Skeletal muscle tissue (tissue), 4 donors: ENCODE measurements around the gene KLHL42. TPM values are rescaled to one million over a fixed set of nuclear protein-coding genes. Genes with fewer than 3 reads are reported as not detected.
"Not testable (repeated sequence)": the region's sequence is repeated elsewhere in the genome, so short reads cannot be mapped to it uniquely, and the experiment has no call there.

ENCODE experiments used
- H3K27ac ChIP-seq: one replicate; pipeline ENCODE4 v1.7.0; 2013; ENCODE audit warnings: mild to moderate bottlenecking, low read depth, low read length, inconsistent platforms
- H3K27me3 ChIP-seq, 3 donors: one replicate each; pipeline ENCODE4 v1.7.0; 2013; ENCODE audit warnings: low read length in 3 of 3; ENCODE audit not compliant: control insufficient read depth in 3 of 3, insufficient read depth in 3 of 3
- H3K36me3 ChIP-seq, 3 donors: one replicate each; pipeline ENCODE4 v1.7.0; 2013; ENCODE audit warnings: low read length in 3 of 3; ENCODE audit not compliant: control insufficient read depth in 3 of 3, insufficient read depth in 3 of 3
- H3K4me1 ChIP-seq, 3 donors: one replicate each; pipeline ENCODE4 v1.7.0; 2013; ENCODE audit warnings: low read length in 3 of 3, mild to moderate bottlenecking in 3 of 3; ENCODE audit not compliant: control insufficient read depth in 3 of 3, insufficient read depth in 3 of 3
- H3K4me3 ChIP-seq, 3 donors: one replicate each; pipeline ENCODE4 v1.7.0; 2013; ENCODE audit warnings: low read length in 3 of 3
- H3K9ac ChIP-seq, 3 donors: one replicate each; pipeline ENCODE4 v1.7.0; 2013; ENCODE audit warnings: low read length in 3 of 3, mild to moderate bottlenecking in 3 of 3, moderate library complexity in 2 of 3, low read depth in 1 of 3
- H3K9me3 ChIP-seq, 3 donors: one replicate each; pipeline ENCODE4 v1.7.0; 2013; ENCODE audit warnings: low read length in 3 of 3; ENCODE audit not compliant: control insufficient read depth in 3 of 3
- total RNA-seq: library from RNA; depleted of rRNA; stranded (reverse); fragments of >200 nt; gene quantifications from one replicate; pipeline ENCODE4 v1.2.3, GENCODE V29; 2014
- donor health status: Osteomylitis.

The KLHL42 gene, protein sequence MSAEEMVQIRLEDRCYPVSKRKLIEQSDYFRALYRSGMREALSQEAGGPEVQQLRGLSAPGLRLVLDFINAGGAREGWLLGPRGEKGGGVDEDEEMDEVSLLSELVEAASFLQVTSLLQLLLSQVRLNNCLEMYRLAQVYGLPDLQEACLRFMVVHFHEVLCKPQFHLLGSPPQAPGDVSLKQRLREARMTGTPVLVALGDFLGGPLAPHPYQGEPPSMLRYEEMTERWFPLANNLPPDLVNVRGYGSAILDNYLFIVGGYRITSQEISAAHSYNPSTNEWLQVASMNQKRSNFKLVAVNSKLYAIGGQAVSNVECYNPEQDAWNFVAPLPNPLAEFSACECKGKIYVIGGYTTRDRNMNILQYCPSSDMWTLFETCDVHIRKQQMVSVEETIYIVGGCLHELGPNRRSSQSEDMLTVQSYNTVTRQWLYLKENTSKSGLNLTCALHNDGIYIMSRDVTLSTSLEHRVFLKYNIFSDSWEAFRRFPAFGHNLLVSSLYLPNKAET
- total RNA-seq = 13.6 TPM

DNA sequence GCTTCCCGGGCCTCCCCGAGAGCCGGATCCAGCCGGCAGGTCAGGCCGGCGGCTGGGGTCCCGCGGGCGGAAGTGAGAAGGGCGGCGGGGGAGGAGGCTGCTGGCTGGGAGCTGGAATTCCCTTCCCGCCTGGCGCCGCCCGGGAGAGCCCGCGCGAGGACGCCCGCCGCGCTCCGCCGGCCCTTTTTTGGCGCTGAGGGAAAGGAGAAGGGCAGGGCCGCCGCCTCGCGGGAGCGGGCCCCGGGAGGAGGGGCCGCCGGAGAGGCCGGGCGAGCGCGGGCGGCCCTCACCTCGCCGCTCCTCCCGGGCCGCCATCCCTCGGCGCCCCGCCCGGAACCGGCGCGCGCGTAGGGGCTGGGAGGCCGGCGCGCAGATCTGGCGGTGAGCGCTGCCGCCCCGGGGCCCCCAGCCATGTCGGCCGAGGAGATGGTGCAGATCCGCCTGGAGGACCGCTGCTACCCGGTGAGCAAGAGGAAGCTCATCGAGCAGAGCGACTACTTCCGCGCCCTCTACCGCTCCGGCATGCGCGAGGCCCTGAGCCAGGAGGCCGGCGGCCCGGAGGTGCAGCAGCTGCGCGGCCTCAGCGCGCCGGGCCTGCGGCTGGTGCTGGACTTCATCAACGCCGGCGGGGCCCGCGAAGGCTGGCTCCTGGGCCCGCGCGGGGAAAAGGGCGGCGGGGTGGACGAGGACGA lies at the start of gene KLHL42, which contains the start of gene MANSC4:
Gene KLHL42, plus strand, starts transcription at position 314 of the 692 bp plus-strand sequence. Its CDS starts 98 bp downstream, at position 412.
Gene MANSC4, minus strand, starts transcription at position 317 of the 692 bp plus-strand sequence. CDS start 8,960 bp downstream, outside the sequence.
- no peaks in the 10 kb centered on the region for H3K27me3 ChIP-seq
- peak within 1 kb of the TSS; percentile 37 for H3K27ac ChIP-seq
- H3K4me1 ChIP-seq = peaks cover 12 to 19% (median 19%) of the 10 kb centered on the region in 3 donors
- H3K36me3 ChIP-seq = peaks cover 0 to 3% (median 0%) of the 10 kb centered on the region in 3 donors
- H3K9ac ChIP-seq = peak within 1 kb of the TSS; percentile 69 to 89 (median 85)
- peak within 1 kb of the TSS; percentile 88 to 90 (median 88) for H3K4me3 ChIP-seq
- no peaks in the 10 kb centered on the region for H3K9me3 ChIP-seq

GRCh38 chr12:27732281-27732680 lies 47.8 kb upstream of the KLHL42 start:
- H3K9ac ChIP-seq = no peak overlapping the region
- H3K9me3 ChIP-seq = no peaks in the 10 kb centered on the region
- no peak overlapping the region for H3K27ac ChIP-seq
- peaks cover 2 to 21% (median 9%) of the 10 kb centered on the region in 3 donors for H3K36me3 ChIP-seq
- H3K4me1 ChIP-seq = no peaks in the 10 kb centered on the region
- H3K4me3 ChIP-seq = no peak overlapping the region
- no peaks in the 10 kb centered on the region for H3K27me3 ChIP-seq

DNA sequence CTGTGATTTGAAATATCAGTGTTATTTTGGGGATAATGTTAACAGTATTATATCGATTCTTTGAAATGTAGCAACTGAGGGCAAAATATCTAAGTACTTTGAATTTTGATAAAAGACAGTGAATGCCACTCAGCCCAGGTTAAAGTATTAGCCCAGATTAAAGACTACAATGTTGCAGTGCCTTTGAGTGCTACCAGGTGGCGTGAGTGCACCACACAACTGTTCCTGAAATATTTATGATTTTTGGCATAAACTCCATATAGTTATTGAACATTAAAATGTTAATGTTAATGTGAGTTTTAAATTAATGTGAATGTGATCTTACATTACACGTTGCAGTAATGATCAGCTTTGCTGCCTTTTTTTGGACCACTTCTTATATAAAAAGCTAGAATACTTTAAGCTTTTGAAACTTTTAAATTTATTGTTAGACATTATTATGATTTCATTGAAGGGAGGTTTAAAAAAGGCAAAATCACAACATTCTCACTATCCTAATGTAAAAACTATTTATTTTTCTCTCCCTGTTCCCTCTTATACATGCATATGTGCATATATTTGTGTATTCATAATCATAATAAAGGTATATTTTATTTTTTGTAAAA lies 46.9 kb upstream of the KLHL42 start:
- Histone ChIP-seq H3K27ac (no peak overlapping the region), H3K27me3 (no peaks in the 10 kb centered on the region), H3K4me1 (no peaks in the 10 kb centered on the region), H3K9ac (no peak overlapping the region), H3K36me3 (peaks cover 2 to 24% (median 14%) of the 10 kb centered on the region in 3 donors), H3K4me3 (no peak overlapping the region), H3K9me3 (no peaks in the 10 kb centered on the region)

GRCh38 chr12:27733791-27734190 lies 46.2 kb upstream of the KLHL42 start:
- no peak overlapping the region for H3K9ac ChIP-seq
- H3K36me3 ChIP-seq = peaks cover 2 to 25% (median 14%) of the 10 kb centered on the region in 3 donors
- no peak overlapping the region for H3K27ac ChIP-seq
- no peaks in the 10 kb centered on the region for H3K4me1 ChIP-seq
- no peaks in the 10 kb centered on the region for H3K9me3 ChIP-seq
- H3K27me3 ChIP-seq = no peaks in the 10 kb centered on the region
- H3K4me3 ChIP-seq = no peak overlapping the region

DNA sequence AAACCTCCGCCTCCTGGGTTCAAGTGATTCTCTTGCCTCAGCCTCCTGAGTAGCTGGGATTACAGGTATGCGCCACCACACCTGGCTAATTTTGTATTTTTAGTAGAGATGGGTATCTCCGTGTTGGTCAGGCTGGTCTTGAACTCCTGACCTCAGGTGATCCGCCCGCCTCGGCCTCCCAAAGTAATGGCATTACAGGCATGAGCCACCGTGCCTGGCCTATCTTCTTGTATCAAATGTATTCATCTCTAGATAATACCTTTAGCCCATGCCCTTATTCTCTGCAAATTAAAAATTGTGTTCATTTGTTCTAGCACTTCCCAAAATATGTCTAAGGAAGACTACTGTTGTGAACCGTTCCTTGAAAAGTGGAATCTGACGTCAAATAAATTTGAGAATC lies 45.7 kb upstream of the KLHL42 start:
- peaks cover 2 to 29% (median 14%) of the 10 kb centered on the region in 3 donors for H3K36me3 ChIP-seq
- H3K27me3 ChIP-seq, H3K4me3 ChIP-seq, H3K9ac ChIP-seq, H3K4me1 ChIP-seq, H3K9me3 ChIP-seq, H3K27ac ChIP-seq: not testable (repeated sequence)

DNA sequence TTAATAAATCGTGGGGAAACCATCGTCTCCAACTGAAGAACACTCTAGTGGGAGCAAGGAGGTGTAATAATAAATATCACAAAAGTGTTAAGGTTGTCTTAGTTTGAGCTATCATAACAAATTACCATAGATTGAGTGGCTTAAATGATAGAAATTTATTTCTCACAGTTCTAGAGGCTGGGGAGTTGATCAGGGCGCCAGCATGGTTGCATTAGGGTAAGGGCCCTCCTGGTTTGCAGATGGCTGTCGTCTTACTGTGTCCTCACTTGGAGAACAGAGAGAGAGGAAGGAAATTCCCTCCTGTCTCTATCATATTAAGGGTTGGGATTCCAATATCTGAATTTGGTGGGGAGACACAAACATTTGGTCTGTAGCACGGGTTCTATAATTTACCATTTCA lies 36.4 kb upstream of the KLHL42 start:
- no peak overlapping the region for H3K4me3 ChIP-seq
- peaks cover 3 to 32% (median 20%) of the 10 kb centered on the region in 3 donors for H3K36me3 ChIP-seq
- no peak overlapping the region for H3K9ac ChIP-seq
- H3K27ac ChIP-seq = no peak overlapping the region
- H3K4me1 ChIP-seq = peaks cover 0 to 10% (median 0%) of the 10 kb centered on the region in 3 donors
- no peaks in the 10 kb centered on the region for H3K9me3 ChIP-seq
- no peaks in the 10 kb centered on the region for H3K27me3 ChIP-seq

DNA sequence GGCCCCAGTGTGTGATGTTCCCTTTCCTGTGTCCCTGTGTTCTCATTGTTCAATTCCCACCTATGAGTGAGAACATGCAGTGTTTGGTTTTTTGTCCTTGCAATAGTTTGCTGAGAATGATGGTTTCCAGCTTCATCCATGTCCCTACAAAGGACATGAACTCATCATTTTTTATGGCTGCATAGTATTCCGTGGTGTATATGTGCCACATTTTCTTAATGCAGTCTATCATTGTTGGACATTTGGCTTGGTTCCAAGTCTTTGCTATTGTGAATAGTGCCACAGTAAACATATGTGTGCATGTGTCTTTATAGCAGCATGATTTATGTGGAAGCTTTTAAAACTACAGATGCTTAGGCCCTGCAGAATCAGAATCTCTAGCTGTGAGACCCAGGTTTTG lies 34.3 kb upstream of the KLHL42 start:
- H3K27me3 ChIP-seq, H3K9ac ChIP-seq, H3K9me3 ChIP-seq, H3K4me3 ChIP-seq, H3K27ac ChIP-seq: not testable (repeated sequence)
- peaks cover 3 to 20% (median 18%) of the 10 kb centered on the region in 3 donors for H3K36me3 ChIP-seq
- H3K4me1 ChIP-seq = peaks cover 0 to 10% (median 0%) of the 10 kb centered on the region in 3 donors

GRCh38 chr12:27747111-27747820 lies 32.8 kb upstream of the KLHL42 start:
- H3K27ac ChIP-seq = peak overlapping the region; percentile 29
- H3K4me3 ChIP-seq = no peak overlapping the region
- no peaks in the 10 kb centered on the region for H3K9me3 ChIP-seq
- H3K36me3 ChIP-seq = peaks cover 6 to 22% (median 14%) of the 10 kb centered on the region in 3 donors
- H3K27me3 ChIP-seq = no peaks in the 10 kb centered on the region
- no peak overlapping the region for H3K9ac ChIP-seq
- H3K4me1 ChIP-seq = peaks cover 0 to 10% (median 0%) of the 10 kb centered on the region in 3 donors

- peaks cover 0 to 10% (median 0%) of the 10 kb centered on the region in 3 donors for H3K4me1 ChIP-seq
- peaks cover 11 to 14% (median 12%) of the 10 kb centered on the region in 3 donors for H3K36me3 ChIP-seq
- no peaks in the 10 kb centered on the region for H3K9me3 ChIP-seq
These were observed 28.5 kb upstream of the KLHL42 start for GRCh38 chr12:27751386-27752047.

More at GRCh38 chr12:27751386-27752047, 28.5 kb upstream of the KLHL42 start:
- Histone ChIP-seq H3K27me3 (no peaks in the 10 kb centered on the region), H3K27ac (no peak overlapping the region), H3K9ac (no peak overlapping the region), H3K4me3 (no peak overlapping the region)
